Activated naive CD8-positive, alpha-beta T cell treated with anti-CD3 and anti-CD28 coated beads for 36 hours (primary cell): ENCODE results near the gene MS4A10. TPM values are rescaled to one million over a fixed set of nuclear protein-coding genes. Genes with fewer than 3 reads are reported as not detected.
"Not testable (repeated sequence)": the region's sequence is repeated elsewhere in the genome, so short reads cannot be mapped to it uniquely, and the experiment has no call there.

Source experiments
- DNase-seq: peaks from one replicate; pipeline ENCODE4 v3.0.0; 2021
- H3K27ac Mint-ChIP-seq: one replicate; pipeline ENCODE4 v1.8.0; 2022; ENCODE audit warnings: mild to moderate bottlenecking, moderate library complexity, mixed read lengths
- H3K27me3 Mint-ChIP-seq: one replicate; pipeline ENCODE4 v1.8.0; 2022; ENCODE audit warnings: mild to moderate bottlenecking, mixed read lengths
- H3K36me3 Mint-ChIP-seq: one replicate; pipeline ENCODE4 v1.8.0; 2021; ENCODE audit warnings: mild to moderate bottlenecking, mixed read lengths
- H3K4me1 Mint-ChIP-seq: one replicate; pipeline ENCODE4 v1.8.0; 2021; ENCODE audit warnings: mixed read lengths
- H3K4me3 Mint-ChIP-seq: one replicate; pipeline ENCODE4 v1.8.0; 2022; ENCODE audit warnings: mild to moderate bottlenecking, moderate library complexity, mixed read lengths
- H3K9me3 Mint-ChIP-seq: one replicate; pipeline ENCODE4 v1.8.0; 2022; ENCODE audit warnings: mixed read lengths
- total RNA-seq, 2 experiments: library from RNA; stranded (reverse); gene quantifications; one replicate each; pipeline ENCODE4 v1.2.3, GENCODE V29; 2021

The MS4A10 gene
- not detected for total RNA-seq

DNA sequence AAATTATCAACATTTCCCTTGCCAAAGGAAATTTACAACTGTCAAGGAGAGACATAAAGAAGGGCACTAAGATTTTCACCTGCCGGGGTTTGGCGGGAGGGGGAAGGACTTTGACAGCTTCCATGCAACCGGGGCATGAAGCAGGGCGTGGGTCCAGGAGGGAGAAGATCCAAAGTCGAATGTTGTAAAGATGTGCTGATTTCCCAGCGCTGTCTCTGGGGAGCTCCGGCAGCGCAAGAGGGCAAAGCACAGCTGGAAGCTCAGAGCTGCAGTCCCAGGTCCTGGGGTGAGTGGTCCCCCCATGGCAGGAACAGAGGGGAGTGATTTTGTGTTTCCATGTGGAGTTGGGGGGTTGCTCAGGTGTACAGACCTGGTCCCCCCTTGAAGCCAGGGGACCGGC lies at the start of gene MS4A10:
Gene MS4A10, plus strand, starts transcription at position 198 of the 400 bp plus-strand sequence. CDS start 5,003 bp downstream, outside the sequence.
- Mint-ChIP-seq H3K36me3 (no peaks in the 10 kb centered on the region), H3K4me1 (no peaks in the 10 kb centered on the region), H3K4me3 (no peak within 1 kb of the TSS), H3K27me3 (no peaks in the 10 kb centered on the region), H3K9me3 (no peaks in the 10 kb centered on the region), H3K27ac (no peak within 1 kb of the TSS)
- DNase-seq: no peak

DNA sequence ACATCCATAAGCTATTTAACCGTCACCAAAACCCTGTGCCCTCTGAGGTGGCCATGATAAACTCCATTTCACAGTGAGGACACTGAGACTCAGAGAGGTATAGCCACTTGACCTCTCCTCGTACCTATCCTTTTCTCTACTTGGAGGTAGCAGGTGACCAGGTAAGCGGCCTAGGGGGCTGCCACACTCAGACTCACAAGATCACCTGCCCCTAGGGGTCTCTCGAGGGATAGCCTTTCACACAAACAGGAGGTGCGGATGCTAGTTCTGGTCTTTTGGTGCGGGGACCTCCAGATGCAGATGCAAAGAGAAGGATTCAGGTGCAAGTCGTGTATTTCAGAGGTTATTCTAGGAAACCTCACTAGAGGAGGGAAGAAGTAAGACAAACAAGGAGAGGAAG lies 46.0 kb upstream of the MS4A10 start:
- Mint-ChIP-seq H3K4me3 (no peak overlapping the region), H3K27ac (no peak overlapping the region), H3K27me3 (peaks cover 7% of the 10 kb centered on the region), H3K36me3 (no peaks in the 10 kb centered on the region), H3K4me1 (no peaks in the 10 kb centered on the region), H3K9me3 (no peaks in the 10 kb centered on the region)
- no peak for DNase-seq

DNA sequence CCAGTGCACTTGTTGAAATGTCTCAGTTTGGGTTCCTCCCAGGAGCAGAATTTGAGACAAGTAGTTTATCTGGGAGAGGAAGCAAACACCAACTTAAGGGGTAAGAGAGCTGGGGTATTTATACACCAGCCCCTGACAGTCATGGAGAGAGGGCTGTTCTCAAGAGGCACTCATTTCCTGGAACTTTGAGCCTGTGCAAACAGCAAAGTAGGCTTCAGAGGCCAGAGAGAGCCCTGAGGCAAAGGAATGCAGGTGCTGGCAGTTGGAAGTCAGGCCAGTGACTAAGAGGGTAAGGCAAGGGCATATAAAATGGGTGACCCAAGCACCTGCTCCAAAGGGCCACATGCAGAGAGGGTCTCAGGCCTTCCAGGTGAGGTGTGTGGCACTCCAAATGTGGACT lies 44.6 kb upstream of the MS4A10 start:
- Mint-ChIP-seq H3K27ac (no peak overlapping the region), H3K4me1 (no peaks in the 10 kb centered on the region), H3K4me3 (no peak overlapping the region), H3K9me3 (no peaks in the 10 kb centered on the region), H3K27me3 (peaks cover 11% of the 10 kb centered on the region), H3K36me3 (no peaks in the 10 kb centered on the region)
- no peak for DNase-seq

DNA sequence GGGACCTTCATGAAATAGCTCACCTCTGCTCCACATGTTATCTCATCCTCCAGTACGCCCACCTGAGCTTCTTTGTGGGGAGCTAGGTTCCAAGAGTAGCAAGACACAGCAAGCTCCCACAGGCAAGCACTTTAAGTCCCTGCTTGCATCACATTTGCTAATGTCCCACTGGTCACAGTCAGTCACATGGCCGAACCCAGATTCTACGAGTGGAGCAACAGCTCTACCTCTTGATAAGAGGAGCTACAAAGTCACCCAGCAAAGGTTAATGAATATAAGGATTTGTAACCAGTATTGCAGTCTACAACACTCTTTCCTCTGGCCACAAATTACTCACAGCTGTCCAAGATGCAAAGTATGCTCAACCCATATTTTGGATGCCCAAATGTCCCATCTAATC lies 43.7 kb upstream of the MS4A10 start:
- H3K36me3 Mint-ChIP-seq: no peaks in the 10 kb centered on the region

DNA sequence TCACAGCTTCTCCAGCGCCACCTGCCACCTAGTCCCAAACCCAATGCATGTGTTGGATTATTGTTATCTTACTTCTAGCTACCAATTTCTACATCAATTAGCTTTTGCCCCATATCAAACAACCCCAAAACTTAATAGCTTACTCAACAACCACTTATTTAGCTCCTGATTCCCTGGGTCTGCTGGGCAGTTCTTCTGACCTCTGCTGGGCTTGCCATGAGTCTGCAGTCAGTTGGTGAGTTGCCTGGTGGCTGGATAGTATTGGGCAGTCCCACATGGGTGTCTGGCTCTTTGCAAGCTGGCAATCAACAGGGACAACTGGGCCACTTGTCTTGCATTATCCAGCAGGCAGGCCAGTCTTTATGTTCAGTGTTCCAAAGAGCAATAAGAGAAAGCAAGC lies 42.1 kb upstream of the MS4A10 start:
- DNase-seq: no peak
- no peak overlapping the region for H3K27ac Mint-ChIP-seq
- H3K27me3 Mint-ChIP-seq: peaks cover 11% of the 10 kb centered on the region
- H3K4me3 Mint-ChIP-seq: no peak overlapping the region
- no peaks in the 10 kb centered on the region for H3K9me3 Mint-ChIP-seq
- no peaks in the 10 kb centered on the region for H3K36me3 Mint-ChIP-seq
- H3K4me1 Mint-ChIP-seq: no peaks in the 10 kb centered on the region

More for the DNA sequence above, 43.7 kb upstream of the MS4A10 start:
- Mint-ChIP-seq H3K9me3 (no peaks in the 10 kb centered on the region), H3K27me3 (peaks cover 11% of the 10 kb centered on the region), H3K4me1 (no peaks in the 10 kb centered on the region), H3K27ac (no peak overlapping the region), H3K4me3 (no peak overlapping the region)
- no peak for DNase-seq

DNA sequence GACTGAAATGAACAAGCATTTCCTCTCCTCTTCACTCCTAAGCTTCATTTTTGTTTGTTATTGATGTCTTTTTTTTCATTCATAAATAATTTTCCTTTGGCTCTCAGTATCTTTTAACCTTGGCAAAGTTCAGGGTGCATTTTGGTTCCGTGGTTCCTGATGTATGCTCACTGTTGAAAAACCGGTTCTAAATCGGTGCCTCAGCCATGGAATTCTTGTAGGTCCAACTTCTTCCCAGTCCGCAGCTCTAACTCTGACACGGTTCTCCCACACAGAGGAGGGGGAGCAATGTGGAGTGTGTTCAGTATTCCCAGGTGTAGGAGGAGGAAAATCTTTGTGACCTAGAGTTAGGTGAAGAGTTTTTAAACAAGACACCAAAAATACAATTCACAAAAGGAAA lies 41.0 kb upstream of the MS4A10 start:
- H3K36me3 Mint-ChIP-seq: no peaks in the 10 kb centered on the region
- H3K9me3 Mint-ChIP-seq: no peaks in the 10 kb centered on the region
- DNase-seq: no peak
- H3K27ac Mint-ChIP-seq: no peak overlapping the region
- no peak overlapping the region for H3K4me3 Mint-ChIP-seq
- no peaks in the 10 kb centered on the region for H3K4me1 Mint-ChIP-seq
- peaks cover 6% of the 10 kb centered on the region for H3K27me3 Mint-ChIP-seq

DNA sequence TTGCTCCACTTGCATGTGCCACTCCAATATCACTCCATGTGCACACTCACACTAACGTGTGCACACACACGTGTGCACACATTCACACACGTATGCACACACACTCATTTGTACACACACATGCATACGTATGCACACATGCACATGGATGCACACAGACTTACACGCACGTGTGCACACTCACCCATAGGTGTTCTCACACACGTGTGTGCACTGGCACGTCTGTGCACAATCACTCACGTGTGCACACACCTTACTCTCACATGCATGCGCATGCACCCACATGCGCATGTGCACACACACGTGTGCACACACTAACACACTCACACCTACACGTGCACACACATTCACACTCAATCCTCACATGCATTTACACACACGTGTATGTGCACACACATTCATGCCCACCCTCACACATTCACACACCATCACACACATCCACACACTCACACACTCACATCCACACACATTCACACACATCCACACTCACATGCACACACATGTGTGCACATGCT lies 37.7 kb upstream of the MS4A10 start:
- Mint-ChIP-seq H3K36me3 (no peaks in the 10 kb centered on the region), H3K4me3 (no peak overlapping the region), H3K27ac (no peak overlapping the region)

DNA sequence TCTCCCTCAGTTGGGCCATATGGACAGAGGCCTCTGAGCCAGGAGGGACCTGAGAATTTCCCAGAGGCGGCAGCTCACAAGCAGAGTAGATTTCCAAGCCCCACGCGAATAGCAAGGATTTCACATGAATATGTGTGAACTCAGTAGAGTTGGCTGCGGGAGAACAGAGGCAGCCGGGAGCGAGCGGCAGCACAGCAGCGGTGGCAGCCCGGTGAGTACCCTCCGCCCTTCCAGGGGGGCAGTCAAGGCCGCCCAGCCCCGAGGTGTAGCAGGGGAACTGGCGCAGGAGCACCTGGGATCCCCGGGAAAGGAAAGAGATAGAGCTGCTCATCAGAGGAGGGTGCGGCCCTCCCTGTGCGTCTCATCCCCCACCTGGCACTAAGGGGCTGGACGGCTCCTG lies 36.9 kb upstream of the MS4A10 start:
- H3K4me1 Mint-ChIP-seq: no peaks in the 10 kb centered on the region
- peaks cover 21% of the 10 kb centered on the region for H3K27me3 Mint-ChIP-seq
- DNase-seq: no peak
- no peaks in the 10 kb centered on the region for H3K36me3 Mint-ChIP-seq
- no peaks in the 10 kb centered on the region for H3K9me3 Mint-ChIP-seq
- H3K27ac Mint-ChIP-seq: no peak overlapping the region
- no peak overlapping the region for H3K4me3 Mint-ChIP-seq

More for the DNA sequence above, 37.7 kb upstream of the MS4A10 start:
- no peaks in the 10 kb centered on the region for H3K4me1 Mint-ChIP-seq
- H3K9me3 Mint-ChIP-seq: no peaks in the 10 kb centered on the region
- H3K27me3 Mint-ChIP-seq: peaks cover 16% of the 10 kb centered on the region
- DNase-seq: no peak

DNA sequence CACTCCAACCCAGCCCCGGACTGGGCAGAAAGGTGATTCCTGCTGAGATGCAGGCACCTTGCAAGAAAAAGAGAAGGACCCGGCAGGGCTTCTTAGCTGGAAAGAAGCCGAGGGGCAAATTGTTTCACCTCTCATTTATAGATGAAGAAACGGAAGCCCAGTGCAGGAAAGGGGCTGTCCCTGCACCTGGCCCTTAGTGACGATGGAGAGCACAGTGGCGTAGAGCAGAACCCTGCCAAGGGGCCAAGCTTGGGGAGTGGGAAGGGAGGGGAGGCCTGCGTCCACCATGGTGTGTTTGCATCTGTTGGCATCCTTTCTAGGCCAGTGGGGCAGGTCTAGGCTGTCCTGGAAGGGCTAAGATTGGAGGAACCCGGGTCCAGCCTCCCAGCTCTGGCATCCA lies 36.3 kb upstream of the MS4A10 start:
- DNase-seq: no peak
- Mint-ChIP-seq H3K27me3 (peaks cover 23% of the 10 kb centered on the region), H3K27ac (no peak overlapping the region), H3K36me3 (no peaks in the 10 kb centered on the region), H3K4me1 (no peaks in the 10 kb centered on the region), H3K9me3 (no peaks in the 10 kb centered on the region), H3K4me3 (no peak overlapping the region)

DNA sequence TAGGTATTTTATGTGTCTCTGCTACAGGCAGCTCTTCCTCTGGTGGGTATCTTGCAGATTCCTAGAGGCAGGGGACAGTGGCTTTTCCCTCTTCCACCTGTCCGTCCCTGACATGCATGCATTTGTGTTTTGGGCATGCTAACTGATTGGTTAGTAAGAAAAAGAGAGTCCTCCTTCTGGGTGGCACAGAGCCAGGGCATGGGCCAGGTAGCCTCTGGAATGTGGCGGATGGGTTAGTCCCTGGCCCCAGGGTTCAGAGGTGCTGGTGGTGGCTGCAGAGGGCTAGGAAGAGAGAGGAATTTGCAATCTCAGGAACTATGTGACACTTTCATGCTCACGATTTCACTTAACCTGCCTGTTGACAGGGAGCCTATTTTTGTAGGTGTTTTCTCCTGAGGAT lies 34.2 kb upstream of the MS4A10 start:
- H3K27ac Mint-ChIP-seq: no peak overlapping the region

DNA sequence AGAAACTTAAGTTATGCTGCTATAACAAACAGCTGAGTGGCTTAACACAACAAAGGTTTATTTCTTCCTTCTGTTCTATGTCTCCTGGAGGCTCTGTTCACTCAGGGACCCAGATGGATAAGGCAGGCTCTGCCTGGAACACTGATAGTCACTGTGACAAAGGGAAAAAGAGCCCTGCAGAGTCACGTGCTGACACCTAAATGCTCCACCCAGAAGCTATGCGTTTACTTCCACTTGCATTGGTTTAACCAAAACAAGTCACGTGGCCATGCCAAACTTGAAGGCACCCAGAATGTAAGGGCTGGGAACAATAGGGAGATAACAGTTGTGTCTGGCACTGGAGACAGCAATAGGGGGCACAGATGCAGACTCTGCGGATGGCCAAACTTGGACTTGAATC lies 31.8 kb upstream of the MS4A10 start:
- no peaks in the 10 kb centered on the region for H3K36me3 Mint-ChIP-seq
- H3K27me3 Mint-ChIP-seq: peaks cover 25% of the 10 kb centered on the region

More for the DNA sequence above, 34.2 kb upstream of the MS4A10 start:
- Mint-ChIP-seq H3K36me3 (no peaks in the 10 kb centered on the region), H3K9me3 (no peaks in the 10 kb centered on the region), H3K27me3 (peaks cover 20% of the 10 kb centered on the region), H3K4me3 (no peak overlapping the region), H3K4me1 (no peaks in the 10 kb centered on the region)
- DNase-seq: no peak

DNA sequence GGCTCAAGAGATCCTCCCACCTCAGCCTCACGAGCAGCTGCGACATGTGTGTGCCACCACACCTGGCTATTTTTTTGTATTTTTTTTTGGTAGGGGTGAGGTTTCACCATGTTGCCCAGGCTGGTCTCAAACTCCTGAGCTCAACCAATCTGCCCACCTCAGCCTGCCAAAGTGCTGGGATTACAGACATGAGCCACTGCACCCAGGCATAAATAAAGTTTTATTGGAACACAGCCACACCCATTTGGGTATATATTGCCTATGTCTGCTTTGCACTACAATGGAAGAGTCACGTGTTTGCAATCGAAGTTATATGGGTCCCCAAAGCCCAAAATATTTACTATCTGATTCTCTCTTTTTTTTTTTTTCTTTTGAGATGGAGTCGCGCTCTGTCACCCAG lies 30.2 kb upstream of the MS4A10 start:
- peaks cover 36% of the 10 kb centered on the region for H3K27me3 Mint-ChIP-seq
- no peaks in the 10 kb centered on the region for H3K36me3 Mint-ChIP-seq
- H3K4me3 Mint-ChIP-seq: no peak overlapping the region
- H3K4me1 Mint-ChIP-seq: no peaks in the 10 kb centered on the region
- H3K9me3 Mint-ChIP-seq: no peaks in the 10 kb centered on the region
- no peak overlapping the region for H3K27ac Mint-ChIP-seq
- no peak for DNase-seq

More for the DNA sequence above, 31.8 kb upstream of the MS4A10 start:
- H3K4me3 Mint-ChIP-seq: no peak overlapping the region
- no peak for DNase-seq
- H3K27ac Mint-ChIP-seq: no peak overlapping the region
- no peaks in the 10 kb centered on the region for H3K9me3 Mint-ChIP-seq
- no peaks in the 10 kb centered on the region for H3K4me1 Mint-ChIP-seq

DNA sequence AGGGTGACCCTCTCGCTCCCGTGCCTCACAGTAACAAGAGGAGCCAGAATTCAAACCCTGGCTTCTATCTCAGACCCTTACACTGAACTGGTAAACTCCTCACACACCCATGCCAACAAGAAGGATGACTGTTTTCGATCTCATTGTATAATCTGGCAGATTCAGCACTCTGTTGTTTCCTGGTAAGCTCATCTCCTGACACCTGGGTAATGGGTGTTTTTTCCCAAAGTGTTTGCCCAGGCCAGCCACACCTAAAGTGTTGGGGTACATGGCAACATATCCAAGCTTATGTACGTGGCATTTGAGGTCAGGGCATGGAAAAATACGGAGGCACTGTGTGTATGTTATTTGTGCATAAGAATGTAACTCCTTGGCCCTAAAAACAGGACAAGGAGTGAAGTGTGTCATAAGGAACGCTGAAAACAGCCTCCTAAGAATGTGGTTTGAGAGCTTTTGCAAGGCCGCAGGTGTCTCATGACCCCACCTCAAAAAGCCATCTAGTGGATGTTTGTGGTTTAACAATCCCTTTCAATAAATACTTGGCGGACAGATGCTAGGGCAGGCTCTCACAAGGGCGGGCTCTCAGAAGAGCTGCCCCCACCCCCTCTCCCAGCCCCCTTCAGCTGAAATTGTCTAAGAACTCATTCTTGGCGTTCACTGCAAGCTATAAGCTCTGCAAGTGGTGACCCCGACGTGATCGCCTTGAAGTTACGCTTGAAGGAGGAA lies 28.7 kb upstream of the MS4A10 start, which contains the start of gene MS4A15:
Gene MS4A15, plus strand, starts transcription at position 561 of the 726 bp plus-strand sequence. CDS start 6,867 bp downstream, outside the sequence.
- Mint-ChIP-seq H3K9me3 (no peaks in the 10 kb centered on the region), H3K27ac (no peak within 1 kb of the TSS), H3K36me3 (no peaks in the 10 kb centered on the region), H3K4me3 (no peak within 1 kb of the TSS), H3K27me3 (peaks cover 43% of the 10 kb centered on the region), H3K4me1 (no peaks in the 10 kb centered on the region)
- DNase-seq: no peak

DNA sequence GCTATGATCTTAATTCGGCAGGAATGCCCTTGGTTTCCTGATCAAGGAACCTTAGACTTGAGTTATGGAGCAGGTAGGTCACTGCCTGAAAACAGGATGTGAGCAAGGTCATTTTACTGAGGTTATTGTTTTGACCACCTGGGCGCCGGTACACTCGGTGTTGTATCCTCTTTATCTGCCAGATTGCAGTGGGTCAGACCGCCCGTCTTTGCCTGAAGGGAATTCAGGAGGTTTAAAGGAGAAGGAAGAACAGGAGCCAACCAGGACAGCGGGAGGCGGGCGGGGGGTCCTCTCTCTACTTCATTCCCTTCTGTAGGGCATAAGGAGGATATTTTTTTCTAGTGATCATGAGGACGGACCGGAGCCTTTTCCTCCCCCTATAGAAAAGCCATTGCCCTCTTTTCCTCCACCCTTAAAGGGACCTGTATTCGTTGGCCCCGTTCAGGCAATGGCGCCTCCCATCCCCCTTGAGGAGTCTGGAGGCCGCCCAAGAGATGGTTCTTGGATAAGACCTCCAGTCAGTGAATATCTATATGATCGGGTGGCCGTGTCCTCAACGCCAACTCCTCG lies 27.8 kb upstream of the MS4A10 start:
- H3K9me3 Mint-ChIP-seq: no peaks in the 10 kb centered on the region
- DNase-seq: no peak
- no peaks in the 10 kb centered on the region for H3K4me1 Mint-ChIP-seq
- H3K27ac Mint-ChIP-seq: no peak overlapping the region
- peaks cover 41% of the 10 kb centered on the region for H3K27me3 Mint-ChIP-seq
- no peaks in the 10 kb centered on the region for H3K36me3 Mint-ChIP-seq
- H3K4me3 Mint-ChIP-seq: no peak overlapping the region

DNA sequence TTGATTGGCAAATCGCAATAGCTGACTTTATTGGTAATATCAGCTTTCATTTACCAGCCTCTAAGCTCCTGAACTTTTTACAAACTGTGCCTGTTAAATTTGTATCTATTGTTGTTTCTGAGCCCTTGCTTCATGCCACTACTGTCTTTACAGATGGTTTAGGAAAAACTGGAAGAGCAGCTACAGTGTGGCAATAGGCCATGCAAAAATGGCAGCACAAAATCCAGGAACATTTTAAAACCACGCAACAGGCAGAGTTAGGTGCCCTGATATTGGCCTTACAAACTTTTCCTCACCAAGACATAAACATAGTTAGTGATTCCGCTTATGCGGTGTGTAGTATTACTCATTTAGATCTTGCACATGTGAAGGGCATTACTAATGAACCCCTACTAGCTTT lies 26.5 kb upstream of the MS4A10 start:
- H3K27me3 Mint-ChIP-seq: peaks cover 32% of the 10 kb centered on the region
- not testable (repeated sequence) for H3K27ac Mint-ChIP-seq

More for the DNA sequence above, 26.5 kb upstream of the MS4A10 start:
- H3K36me3 Mint-ChIP-seq, H3K9me3 Mint-ChIP-seq, H3K4me3 Mint-ChIP-seq, H3K4me1 Mint-ChIP-seq, DNase-seq: not testable (repeated sequence)
